ENCODE data around the gene SLC51A. TPM values are rescaled to one million over a fixed set of nuclear protein-coding genes. Genes with fewer than 3 reads are reported as not detected.
A peak's percentile ranks its signal among the peaks of the same experiment; 100 is the strongest.

SLC51A gene
- total and polyA plus RNA-seq, 9 of the 15 experiments (the other 6 are each of a cell fraction or from before 2014, with no cell fraction given) = 0.35 to 0.38 TPM; not detected in 7

DNA sequence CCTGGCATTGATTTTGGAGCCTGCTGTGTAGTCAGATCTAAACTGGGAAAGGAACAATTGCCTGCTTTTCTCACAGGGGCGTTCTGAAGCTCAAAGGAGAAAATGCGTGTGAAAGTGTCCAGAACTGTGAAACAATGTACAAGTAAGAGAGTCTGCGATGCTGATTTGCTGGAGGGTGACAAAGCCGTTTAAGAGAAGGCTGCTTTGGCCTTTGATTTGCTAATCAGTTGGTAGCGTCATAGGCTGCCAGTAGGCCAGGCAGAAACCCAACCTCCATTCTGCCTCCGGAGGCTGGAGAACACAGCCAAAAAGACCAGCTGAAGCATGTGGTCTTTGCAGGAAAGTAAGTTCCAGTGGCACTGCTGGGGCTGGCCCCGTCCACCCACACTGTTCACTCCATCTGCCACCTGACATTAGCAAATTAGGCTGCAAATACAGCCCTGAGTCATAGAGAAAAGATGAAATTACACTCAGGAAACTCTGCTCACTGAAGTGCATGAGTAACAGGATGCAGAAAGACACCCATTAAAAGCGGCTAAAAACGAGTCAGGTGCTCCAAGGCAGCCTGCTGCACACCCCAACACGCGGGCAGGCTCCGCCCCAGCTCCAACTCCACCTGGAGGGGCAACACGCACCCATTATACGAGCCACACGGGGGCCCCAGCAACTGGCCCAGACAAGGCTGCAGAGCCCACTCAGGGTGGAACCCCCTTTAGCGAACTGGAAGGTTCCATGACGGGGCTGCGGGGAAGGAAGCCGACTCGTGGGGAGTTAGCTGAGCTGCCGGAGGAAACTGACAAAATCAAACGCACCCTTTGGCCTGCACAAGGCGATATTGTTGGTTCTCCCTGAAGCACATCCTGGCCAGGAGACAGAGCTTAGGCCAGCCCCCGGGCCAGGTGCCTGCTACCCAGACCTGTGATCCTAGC, 36.7 kb upstream of the SLC51A start (continued):
- TF ChIP-seq ZNF12 (CRISPR knock-in tag; IDR thresholded peaks at IDR 0.05) = 0 out of 2 replicates have a peak, but pooled peaks have one; percentile 28
- peak; percentile 11; the same call in 1 of the 2 replicates for TF ChIP-seq GABPB1 (CRISPR knock-in tag; IDR thresholded peaks at IDR 0.05)
- no peak for TF ChIP-seq ZBTB17 (CRISPR knock-in tag; IDR thresholded peaks at IDR 0.05)
- TF ChIP-seq, protein P1, sequence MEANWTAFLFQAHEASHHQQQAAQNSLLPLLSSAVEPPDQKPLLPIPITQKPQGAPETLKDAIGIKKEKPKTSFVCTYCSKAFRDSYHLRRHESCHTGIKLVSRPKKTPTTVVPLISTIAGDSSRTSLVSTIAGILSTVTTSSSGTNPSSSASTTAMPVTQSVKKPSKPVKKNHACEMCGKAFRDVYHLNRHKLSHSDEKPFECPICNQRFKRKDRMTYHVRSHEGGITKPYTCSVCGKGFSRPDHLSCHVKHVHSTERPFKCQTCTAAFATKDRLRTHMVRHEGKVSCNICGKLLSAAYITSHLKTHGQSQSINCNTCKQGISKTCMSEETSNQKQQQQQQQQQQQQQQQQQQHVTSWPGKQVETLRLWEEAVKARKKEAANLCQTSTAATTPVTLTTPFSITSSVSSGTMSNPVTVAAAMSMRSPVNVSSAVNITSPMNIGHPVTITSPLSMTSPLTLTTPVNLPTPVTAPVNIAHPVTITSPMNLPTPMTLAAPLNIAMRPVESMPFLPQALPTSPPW (CRISPR knock-in tag; IDR thresholded peaks at IDR 0.05) = 0 out of 2 replicates have a peak, but pooled peaks have one; percentile 17
- TF ChIP-seq CCNT2 (IDR thresholded peaks at IDR 0.05; ENCODE audit: borderline replicate concordance, extremely low read depth, insufficient read length, low read depth, low read length) = no peak
- TF ChIP-seq MEF2A (IDR thresholded peaks at IDR 0.05; ENCODE audit: control insufficient read depth, low read depth, low read length) = no peak
- TF ChIP-seq, protein P2, sequence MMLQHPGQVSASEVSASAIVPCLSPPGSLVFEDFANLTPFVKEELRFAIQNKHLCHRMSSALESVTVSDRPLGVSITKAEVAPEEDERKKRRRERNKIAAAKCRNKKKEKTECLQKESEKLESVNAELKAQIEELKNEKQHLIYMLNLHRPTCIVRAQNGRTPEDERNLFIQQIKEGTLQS (IDR thresholded peaks at IDR 0.05) = 0 out of 2 replicates have a peak, but pooled peaks have one; percentile 53
- TF ChIP-seq, protein P2 (CRISPR knock-in tag; conservative IDR thresholded peaks at IDR 0.05) = no peak
- no peak for TF ChIP-seq E2F5 (CRISPR knock-in tag; IDR thresholded peaks at IDR 0.05)
- TF ChIP-seq NR2C2 (CRISPR knock-in tag; IDR thresholded peaks at IDR 0.05) = no peak
- no peak for TF ChIP-seq NR2C2 (tag; IDR thresholded peaks at IDR 0.05)
- TF ChIP-seq, protein P3, sequence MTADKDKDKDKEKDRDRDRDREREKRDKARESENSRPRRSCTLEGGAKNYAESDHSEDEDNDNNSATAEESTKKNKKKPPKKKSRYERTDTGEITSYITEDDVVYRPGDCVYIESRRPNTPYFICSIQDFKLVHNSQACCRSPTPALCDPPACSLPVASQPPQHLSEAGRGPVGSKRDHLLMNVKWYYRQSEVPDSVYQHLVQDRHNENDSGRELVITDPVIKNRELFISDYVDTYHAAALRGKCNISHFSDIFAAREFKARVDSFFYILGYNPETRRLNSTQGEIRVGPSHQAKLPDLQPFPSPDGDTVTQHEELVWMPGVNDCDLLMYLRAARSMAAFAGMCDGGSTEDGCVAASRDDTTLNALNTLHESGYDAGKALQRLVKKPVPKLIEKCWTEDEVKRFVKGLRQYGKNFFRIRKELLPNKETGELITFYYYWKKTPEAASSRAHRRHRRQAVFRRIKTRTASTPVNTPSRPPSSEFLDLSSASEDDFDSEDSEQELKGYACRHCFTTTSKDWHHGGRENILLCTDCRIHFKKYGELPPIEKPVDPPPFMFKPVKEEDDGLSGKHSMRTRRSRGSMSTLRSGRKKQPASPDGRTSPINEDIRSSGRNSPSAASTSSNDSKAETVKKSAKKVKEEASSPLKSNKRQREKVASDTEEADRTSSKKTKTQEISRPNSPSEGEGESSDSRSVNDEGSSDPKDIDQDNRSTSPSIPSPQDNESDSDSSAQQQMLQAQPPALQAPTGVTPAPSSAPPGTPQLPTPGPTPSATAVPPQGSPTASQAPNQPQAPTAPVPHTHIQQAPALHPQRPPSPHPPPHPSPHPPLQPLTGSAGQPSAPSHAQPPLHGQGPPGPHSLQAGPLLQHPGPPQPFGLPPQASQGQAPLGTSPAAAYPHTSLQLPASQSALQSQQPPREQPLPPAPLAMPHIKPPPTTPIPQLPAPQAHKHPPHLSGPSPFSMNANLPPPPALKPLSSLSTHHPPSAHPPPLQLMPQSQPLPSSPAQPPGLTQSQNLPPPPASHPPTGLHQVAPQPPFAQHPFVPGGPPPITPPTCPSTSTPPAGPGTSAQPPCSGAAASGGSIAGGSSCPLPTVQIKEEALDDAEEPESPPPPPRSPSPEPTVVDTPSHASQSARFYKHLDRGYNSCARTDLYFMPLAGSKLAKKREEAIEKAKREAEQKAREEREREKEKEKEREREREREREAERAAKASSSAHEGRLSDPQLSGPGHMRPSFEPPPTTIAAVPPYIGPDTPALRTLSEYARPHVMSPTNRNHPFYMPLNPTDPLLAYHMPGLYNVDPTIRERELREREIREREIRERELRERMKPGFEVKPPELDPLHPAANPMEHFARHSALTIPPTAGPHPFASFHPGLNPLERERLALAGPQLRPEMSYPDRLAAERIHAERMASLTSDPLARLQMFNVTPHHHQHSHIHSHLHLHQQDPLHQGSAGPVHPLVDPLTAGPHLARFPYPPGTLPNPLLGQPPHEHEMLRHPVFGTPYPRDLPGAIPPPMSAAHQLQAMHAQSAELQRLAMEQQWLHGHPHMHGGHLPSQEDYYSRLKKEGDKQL (CRISPR knock-in tag; IDR thresholded peaks at IDR 0.05; ENCODE audit: borderline replicate concordance) = no peak
- TF ChIP-seq SP1 (CRISPR knock-in tag; IDR thresholded peaks at IDR 0.05) = no peak
- no peak for TF ChIP-seq ARID3A (IDR thresholded peaks at IDR 0.05; ENCODE audit: borderline replicate concordance, low read depth, low read length)

Measured in K562 (cell line).